SK-N-SH treated with all-trans-retinoic acid at 6 μM for 48 hours (cell line): ENCODE results near the gene SLK.

ENCODE experiments used
- ATAC-seq: fragments of 200-7000 bp; cut with Tn5 transposase; 3 replicates; pipeline ENCODE4 v1.9.1; 2020; ENCODE audit warnings: mild to moderate bottlenecking, moderate library complexity
- ARNTL ChIP-seq: fragments of 450-650 bp; formaldehyde crosslinking; IDR thresholded peaks from 2 replicates; pipeline ENCODE4 v1.5.0; 2020; ENCODE audit warnings: low read depth, mild to moderate bottlenecking, moderate library complexity, borderline replicate concordance
- BACH2 ChIP-seq: fragments of 250-450 bp; sonication (Bioruptor Pico); IDR thresholded peaks from 2 replicates; pipeline ENCODE4 v1.9.0; 2021; ENCODE audit warnings: mild to moderate bottlenecking, borderline replicate concordance
- CREB5 ChIP-seq: fragments of 250-450 bp; sonication (Bioruptor Pico); IDR thresholded peaks from 2 replicates; pipeline ENCODE4 v1.5.1; 2020; ENCODE audit warnings: low read depth, mild to moderate bottlenecking, moderate library complexity
- CSDC2 ChIP-seq: fragments of 250-450 bp; sonication (Bioruptor Pico); IDR thresholded peaks from 2 replicates; pipeline ENCODE4 v1.5.0; 2020; ENCODE audit warnings: mild to moderate bottlenecking, moderate library complexity
- CSRNP3 ChIP-seq: fragments of 250-450 bp; sonication (Bioruptor Pico); IDR thresholded peaks from 2 replicates; pipeline ENCODE4 v1.5.1; 2021; ENCODE audit warnings: mild to moderate bottlenecking, moderate library complexity
- ESRRG ChIP-seq: fragments of 250-450 bp; sonication (Bioruptor Pico); IDR thresholded peaks from 2 replicates; pipeline ENCODE4 v1.6.1; 2021; ENCODE audit warnings: mild to moderate bottlenecking
- GLIS3 ChIP-seq: fragments of 250-450 bp; sonication (Bioruptor Pico); IDR thresholded peaks from 2 replicates; pipeline ENCODE4 v1.5.0; 2020; ENCODE audit warnings: mild to moderate bottlenecking, moderate library complexity
- ISL1 ChIP-seq: fragments of 250-450 bp; sonication (Bioruptor Pico); IDR thresholded peaks from 2 replicates; pipeline ENCODE4 v2.1.2; 2022; ENCODE audit warnings: mild to moderate bottlenecking, moderate library complexity
- PATZ1 ChIP-seq: fragments of 250-450 bp; sonication (Bioruptor Pico); IDR thresholded peaks from 2 replicates; pipeline ENCODE4 v1.8.0; 2020; ENCODE audit warnings: mild to moderate bottlenecking, moderate library complexity, borderline replicate concordance
- POU6F1 ChIP-seq: fragments of 250-450 bp; sonication (Bioruptor Pico); IDR thresholded peaks from 2 replicates; pipeline ENCODE4 v1.8.0; 2021; ENCODE audit warnings: low read depth, mild to moderate bottlenecking, moderate library complexity, borderline replicate concordance
- PPARA ChIP-seq: fragments of 250-450 bp; sonication (Bioruptor Pico); IDR thresholded peaks from 2 replicates; pipeline ENCODE4 v1.5.0; 2020; ENCODE audit warnings: mild to moderate bottlenecking, borderline replicate concordance
- RARB ChIP-seq: fragments of 250-450 bp; sonication (Bioruptor Pico); IDR thresholded peaks from 2 replicates; pipeline ENCODE4 v1.8.0; 2021; ENCODE audit warnings: mild to moderate bottlenecking, moderate library complexity
- SNAI2 ChIP-seq: fragments of 250-450 bp; sonication (Bioruptor Pico); IDR thresholded peaks from 2 replicates; pipeline ENCODE4 v1.5.0; 2020; ENCODE audit warnings: mild to moderate bottlenecking, moderate library complexity
- TCF4 ChIP-seq: fragments of 250-450 bp; sonication (Bioruptor Pico); IDR thresholded peaks from 2 replicates; pipeline ENCODE4 v1.8.0; 2021; ENCODE audit warnings: mild to moderate bottlenecking, moderate library complexity, borderline replicate concordance
- TOX ChIP-seq: fragments of 250-450 bp; sonication (Bioruptor Pico); IDR thresholded peaks from 2 replicates; pipeline ENCODE4 v1.8.0; 2021; ENCODE audit warnings: mild to moderate bottlenecking, moderate library complexity, borderline replicate concordance
- TSHZ2 ChIP-seq: fragments of 250-450 bp; sonication (Bioruptor Pico); IDR thresholded peaks from 2 replicates; pipeline ENCODE4 v1.5.0; 2020; ENCODE audit warnings: mild to moderate bottlenecking, moderate library complexity
- ZC3H10 ChIP-seq: fragments of 250-450 bp; sonication (Bioruptor Pico); IDR thresholded peaks from 2 replicates; pipeline ENCODE4 v1.5.1; 2021; ENCODE audit warnings: mild to moderate bottlenecking, moderate library complexity
- ZFP3 ChIP-seq: fragments of 250-450 bp; sonication (Bioruptor Pico); IDR thresholded peaks from 2 replicates; pipeline ENCODE4 v1.5.0; 2020; ENCODE audit warnings: mild to moderate bottlenecking, moderate library complexity
- ZFP30 ChIP-seq: fragments of 450-650 bp; formaldehyde crosslinking; IDR thresholded peaks from 2 replicates; pipeline ENCODE4 v1.5.0; 2022; ENCODE audit warnings: mild to moderate bottlenecking, moderate library complexity
- ZNF565 ChIP-seq: fragments of 450-650 bp; formaldehyde crosslinking; conservative IDR thresholded peaks from 2 replicates; pipeline ENCODE4 v1.5.0; 2020; ENCODE audit warnings: low read depth, mild to moderate bottlenecking, moderate library complexity
- ZNF70 ChIP-seq: fragments of 450-650 bp; formaldehyde crosslinking; IDR thresholded peaks from 2 replicates; pipeline ENCODE4 v1.5.0; 2020; ENCODE audit warnings: mild to moderate bottlenecking, moderate library complexity
- ZNF8 ChIP-seq: fragments of 450-650 bp; formaldehyde crosslinking; IDR thresholded peaks from 2 replicates; pipeline ENCODE4 v1.5.0; 2020; ENCODE audit warnings: mild to moderate bottlenecking, moderate library complexity

The SLK gene

GRCh38 chr10:104036518-104037260 is 69.7 kb downstream of the SLK start:
- ATAC-seq, result no peak
- no peak for TF ChIP-seq ZNF70 (CRISPR knock-in tag)
- no peak for TF ChIP-seq GLIS3 (CRISPR knock-in tag)
- no peak for TF ChIP-seq PATZ1 (CRISPR knock-in tag)
- TF ChIP-seq CSDC2 (CRISPR knock-in tag), result no peak
- no peak for TF ChIP-seq ZNF8
- no peak for TF ChIP-seq TSHZ2 (CRISPR knock-in tag)
- TF ChIP-seq CSRNP3 (CRISPR knock-in tag), result no peak
- TF ChIP-seq TCF4 (CRISPR knock-in tag), result no peak
- no peak for TF ChIP-seq PPARA (CRISPR knock-in tag)
- no peak for TF ChIP-seq SNAI2 (CRISPR knock-in tag)
- TF ChIP-seq ESRRG, result no peak
- TF ChIP-seq CREB5 (CRISPR knock-in tag), result no peak
- no peak for TF ChIP-seq RARB (CRISPR knock-in tag)
- no peak for TF ChIP-seq ARNTL (CRISPR knock-in tag)
- TF ChIP-seq ZNF565 (CRISPR knock-in tag), result no peak
- TF ChIP-seq POU6F1 (CRISPR knock-in tag), result no peak
- no peak for TF ChIP-seq ZFP3
- no peak for TF ChIP-seq ZFP30 (CRISPR knock-in tag)
- TF ChIP-seq BACH2, result no peak

- no peak for ATAC-seq
- TF ChIP-seq PPARA (CRISPR knock-in tag) (no peak), TCF4 (CRISPR knock-in tag) (no peak), ZNF565 (CRISPR knock-in tag) (no peak), ZC3H10 (CRISPR knock-in tag) (no peak), ISL1 (CRISPR knock-in tag) (no peak), RARB (CRISPR knock-in tag) (no peak), SNAI2 (CRISPR knock-in tag) (no peak), TSHZ2 (CRISPR knock-in tag) (no peak), POU6F1 (CRISPR knock-in tag) (no peak), ZNF8 (no peak), ESRRG (no peak), ZNF70 (CRISPR knock-in tag) (no peak), PATZ1 (CRISPR knock-in tag) (no peak), TOX (CRISPR knock-in tag) (no peak)
Measured at GRCh38 chr10:104037261-104037951, 70.5 kb downstream of the SLK start.
